HepG2 (cell line): ENCODE results near the gene S100A4. TPM values are rescaled to one million over a fixed set of nuclear protein-coding genes. Genes with fewer than 3 reads are reported as not detected.

Experiments
- ARID2 ChIP-seq: sonication (generic); formaldehyde crosslinking; IDR thresholded peaks from 2 replicates; pipeline ENCODE4 v1.8.1; 2022; ENCODE audit warnings: mild to moderate bottlenecking, missing genetic modification reagents, borderline replicate concordance
- ATF7 ChIP-seq, 2 experiments: fragments of 450-650 bp in 1 of 2; sonication (generic) in 1 of 2; formaldehyde crosslinking in 1 of 2; IDR thresholded peaks; 2 replicates each; pipeline versions ENCODE4 v1.4.0 to v1.6.1; 2016 to 2020; ENCODE audit warnings: antibody characterized with exemption in 1 of 2, mild to moderate bottlenecking in 1 of 2, missing genetic modification reagents in 1 of 2
- BHLHE40 ChIP-seq: IDR thresholded peaks from 2 replicates; pipeline ENCODE4 v1.6.1; 2011; ENCODE audit warnings: low read length, improper control_type of control experiment
- BRF2 ChIP-seq: sonication (generic); formaldehyde crosslinking; IDR thresholded peaks from 2 replicates; pipeline ENCODE4 v1.8.1; 2022; ENCODE audit warnings: mild to moderate bottlenecking, missing genetic modification reagents
- ELF3 ChIP-seq: IDR thresholded peaks from 2 replicates; pipeline ENCODE4 v1.6.1; 2016; ENCODE audit warnings: missing genetic modification reagents, missing compliant biosample characterization
- FOXC1 ChIP-seq: sonication (generic); formaldehyde crosslinking; IDR thresholded peaks from 2 replicates; pipeline ENCODE4 v1.8.0; 2022; ENCODE audit warnings: mild to moderate bottlenecking, missing genetic modification reagents, borderline replicate concordance
- FOXK2 ChIP-seq: fragments of 450-650 bp; IDR thresholded peaks from 2 replicates; pipeline ENCODE4 v1.6.1; 2016
- HNRNPLL ChIP-seq: fragments of 200-400 bp; formaldehyde crosslinking; IDR thresholded peaks from 2 replicates; pipeline ENCODE4 v1.6.1; 2017; ENCODE audit warnings: mild to moderate bottlenecking, low read depth, low read length; ENCODE audit not compliant: poor library complexity, severe bottlenecking
- ISL2 ChIP-seq: sonication (generic); formaldehyde crosslinking; IDR thresholded peaks from 2 replicates; pipeline ENCODE4 v1.5.0; 2020; ENCODE audit warnings: missing genetic modification reagents
- JARID2 ChIP-seq: sonication (generic); formaldehyde crosslinking; IDR thresholded peaks from 2 replicates; pipeline ENCODE4 v1.8.1; 2023; ENCODE audit warnings: missing genetic modification reagents, inconsistent platforms; ENCODE audit not compliant: insufficient replicate concordance
- KLF16 ChIP-seq, 2 experiments: sonication (generic) in 1 of 2; formaldehyde crosslinking in 1 of 2; IDR thresholded peaks; 2 replicates each; pipeline versions ENCODE4 v1.6.1 to v1.8.0; 2016 to 2023; ENCODE audit warnings: missing genetic modification reagents in 2 of 2, missing compliant biosample characterization in 1 of 2
- MTF2 ChIP-seq: sonication (generic); formaldehyde crosslinking; IDR thresholded peaks from 2 replicates; pipeline ENCODE4 v1.5.0; 2020; ENCODE audit warnings: missing genetic modification reagents, borderline replicate concordance
- MXD4 ChIP-seq: IDR thresholded peaks from 2 replicates; pipeline ENCODE4 v1.6.1; 2016; ENCODE audit warnings: mild to moderate bottlenecking, missing biosample characterization, missing genetic modification reagents
- MYNN ChIP-seq: sonication (generic); formaldehyde crosslinking; IDR thresholded peaks from 2 replicates; pipeline ENCODE4 v1.4.0; 2020; ENCODE audit warnings: mild to moderate bottlenecking, low read depth, missing genetic modification reagents
- NR2F1 ChIP-seq, 2 experiments: fragments of 450-650 bp in 1 of 2; formaldehyde crosslinking in 1 of 2; IDR thresholded peaks; 2 replicates each; pipeline versions ENCODE4 v1.5.0 to v1.6.1; 2016 to 2020; ENCODE audit warnings: mild to moderate bottlenecking in 1 of 2, missing compliant biosample characterization in 1 of 2, missing genetic modification reagents in 1 of 2, moderate library complexity in 1 of 2
- PHF21A ChIP-seq: sonication (generic); formaldehyde crosslinking; IDR thresholded peaks from 2 replicates; pipeline ENCODE4 v1.5.0; 2020; ENCODE audit warnings: mild to moderate bottlenecking, missing genetic modification reagents
- SIN3A ChIP-seq: IDR thresholded peaks from 2 replicates; pipeline ENCODE4 v1.6.1; 2011; ENCODE audit warnings: low read depth, mild to moderate bottlenecking, control low read depth, low read length, borderline replicate concordance
- THAP8 ChIP-seq: sonication (generic); formaldehyde crosslinking; IDR thresholded peaks from 2 replicates; pipeline ENCODE4 v1.5.1; 2020; ENCODE audit warnings: missing genetic modification reagents, mild to moderate bottlenecking, borderline replicate concordance
- XRCC5 ChIP-seq: fragments of 200-400 bp; formaldehyde crosslinking; optimal IDR thresholded peaks from 2 replicates; pipeline ENCODE3; 2017; ENCODE audit warnings: mild to moderate bottlenecking, low read length
- ZNF18 ChIP-seq: sonication (generic); formaldehyde crosslinking; IDR thresholded peaks from 2 replicates; pipeline ENCODE4 v1.8.0; 2022; ENCODE audit warnings: mild to moderate bottlenecking, missing genetic modification reagents; ENCODE audit not compliant: insufficient replicate concordance
- ZNF382 ChIP-seq: sonication (generic); formaldehyde crosslinking; IDR thresholded peaks from 2 replicates; pipeline ENCODE4 v1.5.0; 2020; ENCODE audit warnings: missing genetic modification reagents, mild to moderate bottlenecking, borderline replicate concordance
- ZNF414 ChIP-seq: sonication (generic); formaldehyde crosslinking; IDR thresholded peaks from 2 replicates; pipeline ENCODE4 v1.5.0; 2020; ENCODE audit warnings: missing genetic modification reagents
- ZNF552 ChIP-seq: sonication (generic); formaldehyde crosslinking; IDR thresholded peaks from 2 replicates; pipeline ENCODE4 v1.9.0; 2022; ENCODE audit warnings: missing genetic modification reagents, mild to moderate bottlenecking, borderline replicate concordance
- ZNF576 ChIP-seq: sonication (generic); formaldehyde crosslinking; IDR thresholded peaks from 2 replicates; pipeline ENCODE4 v1.4.0; 2020; ENCODE audit warnings: mild to moderate bottlenecking, missing genetic modification reagents
- ZNF703 ChIP-seq: sonication (generic); formaldehyde crosslinking; IDR thresholded peaks from 2 replicates; pipeline ENCODE4 v1.5.1; 2020; ENCODE audit warnings: missing genetic modification reagents, mild to moderate bottlenecking, moderate library complexity, borderline replicate concordance
- polyA plus RNA-seq, 8 experiments: library from polyadenylated mRNA; depleted of rRNA in 3 of 8; stranded (reverse) in 7 of 8; unstranded in 1 of 8; fragments of >200 nt; fragmentation: Illumina TruSeq in 4 of 8; extraction: Trizol in 4 of 8; gene quantifications; 2 replicates each; pipeline versions ENCODE4 v1.2.1 to v1.2.3, GENCODE V29; 2011 to 2016; ENCODE audit warnings: low read depth in 4 of 8, missing spikeins in 1 of 8, mixed read lengths in 1 of 8; ENCODE audit not compliant: insufficient read depth in 1 of 8
- total RNA-seq, 5 experiments: library from RNA; depleted of rRNA; stranded (reverse); fragments of >200 nt; fragmentation: Illumina TruSeq; extraction: Trizol; gene quantifications; 2 replicates each; pipeline ENCODE4 v1.2.3, GENCODE V29; 2016; ENCODE audit warnings: low read depth in 1 of 5

Gene S100A4
- total and polyA plus RNA-seq, 2 of the 13 experiments (the other 11 are each of a cell fraction or from before 2014, with no cell fraction given): 12.9 to 20.2 TPM

GRCh38 chr1:153532769-153533599 lies 12.6 kb downstream of the S100A4 start (continued):
- TF ChIP-seq JARID2 (CRISPR knock-in tag): no peak
- no peak for TF ChIP-seq ZNF703 (CRISPR knock-in tag)
- no peak for TF ChIP-seq FOXC1
- peak; percentile 74; the same call in 1 of the 2 replicates for TF ChIP-seq PHF21A (CRISPR knock-in tag)
- TF ChIP-seq FOXK2: no peak
- no peak; the same call in 1 of the 2 replicates for TF ChIP-seq MXD4 (CRISPR knock-in tag)
- no peak for TF ChIP-seq BRF2 (CRISPR knock-in tag)
- TF ChIP-seq HNRNPLL: no peak
- no peak for TF ChIP-seq ARID2 (CRISPR knock-in tag)
- no peak for TF ChIP-seq NR2F1 (CRISPR knock-in tag; IDR thresholded peaks at IDR 0.05)
- 0 out of 2 replicates have a peak, but pooled peaks have one; percentile 40 for TF ChIP-seq ZNF414 (CRISPR knock-in tag)
- no peak for TF ChIP-seq BHLHE40
- TF ChIP-seq XRCC5: peak; percentile 64
- no peak for TF ChIP-seq ATF7 (IDR thresholded peaks at IDR 0.05)
- no peak for TF ChIP-seq ATF7 (CRISPR knock-in tag; IDR thresholded peaks at IDR 0.05)
- no peak for TF ChIP-seq ZNF18
- no peak for TF ChIP-seq KLF16 (CRISPR knock-in tag; IDR thresholded peaks at IDR 0.05)
- TF ChIP-seq ZNF382 (CRISPR knock-in tag): no peak
- no peak for TF ChIP-seq ZNF576 (CRISPR knock-in tag)
- no peak for TF ChIP-seq ISL2 (CRISPR knock-in tag)
- 0 out of 2 replicates have a peak, but pooled peaks have one; percentile 26 for TF ChIP-seq SIN3A
- no peak for TF ChIP-seq ZNF552 (CRISPR knock-in tag)
- peak; percentile 24 for TF ChIP-seq ELF3 (CRISPR knock-in tag)
- no peak for TF ChIP-seq MTF2 (CRISPR knock-in tag)
- no peak for TF ChIP-seq MYNN (CRISPR knock-in tag)
- TF ChIP-seq THAP8 (CRISPR knock-in tag): no peak
